SKM-1 (cell line): ENCODE data around the gene ASTN2.

Experiments used
- DNase-seq: peaks from one replicate; lab custom pipeline; 2025; ENCODE audit not compliant: unreplicated experiment; lab: John Stamatoyannopoulos, UW

ASTN2 gene

DNA sequence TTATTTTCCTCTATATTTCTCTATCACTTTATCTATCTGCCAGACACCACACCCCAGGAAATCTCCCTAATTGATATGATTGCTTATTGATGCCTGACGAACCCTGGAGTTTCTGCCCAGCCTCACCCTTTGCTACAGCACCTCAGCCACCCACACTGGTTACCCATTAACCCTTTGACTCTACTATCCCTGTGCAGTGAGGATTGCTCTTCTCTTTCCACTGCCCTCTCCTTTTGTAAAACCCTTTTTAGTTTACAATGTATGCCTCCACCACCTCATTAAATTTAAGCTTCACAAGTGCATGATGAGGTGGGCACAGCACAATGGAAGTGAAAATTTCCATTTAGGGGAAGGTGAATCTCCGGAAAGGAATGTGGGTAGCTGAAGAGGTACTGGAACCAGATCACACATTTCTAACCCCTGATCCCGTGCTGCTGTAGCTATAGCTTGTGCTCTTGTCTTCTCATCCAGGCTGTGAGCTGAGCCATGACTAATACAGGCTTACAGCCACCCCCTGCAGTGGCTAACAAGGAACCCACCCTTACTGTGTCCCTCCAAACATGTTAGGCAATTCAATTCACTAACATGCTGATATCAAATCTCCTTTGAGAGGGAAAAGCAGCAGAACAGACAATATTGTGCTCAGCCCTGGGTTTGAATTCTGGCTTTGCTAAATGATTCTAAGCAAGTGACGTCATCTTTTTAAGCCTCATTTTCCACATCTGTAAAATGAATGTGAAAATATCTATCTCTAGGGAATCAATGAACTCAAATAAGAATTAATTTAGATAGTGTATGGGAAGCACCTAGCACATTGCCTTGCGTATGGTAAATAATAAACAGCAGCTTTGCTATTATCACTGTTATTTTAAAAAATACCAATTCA, 914.6 kb downstream of the ASTN2 start:
- no peak for DNase-seq

DNA sequence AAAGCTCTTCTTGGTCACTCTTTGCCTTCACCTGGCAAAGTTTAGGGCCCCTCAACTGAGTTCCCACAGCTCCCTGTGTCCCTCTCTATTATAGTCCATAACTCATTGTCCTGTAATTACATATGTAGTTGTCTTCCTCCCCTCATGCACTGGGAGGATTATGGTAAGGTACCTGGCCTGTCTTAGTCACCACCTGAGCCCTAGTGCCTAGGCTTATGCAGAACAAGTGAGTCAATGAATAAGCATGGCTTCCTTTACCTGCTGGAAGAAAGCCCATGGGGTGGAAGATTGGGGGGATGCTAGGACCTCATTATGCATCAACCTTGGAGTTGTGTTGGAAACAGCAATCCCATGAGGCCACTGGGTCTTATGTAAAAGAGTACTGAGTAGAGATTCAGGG, 915.4 kb downstream of the ASTN2 start:
- DNase-seq, result no peak

DNA sequence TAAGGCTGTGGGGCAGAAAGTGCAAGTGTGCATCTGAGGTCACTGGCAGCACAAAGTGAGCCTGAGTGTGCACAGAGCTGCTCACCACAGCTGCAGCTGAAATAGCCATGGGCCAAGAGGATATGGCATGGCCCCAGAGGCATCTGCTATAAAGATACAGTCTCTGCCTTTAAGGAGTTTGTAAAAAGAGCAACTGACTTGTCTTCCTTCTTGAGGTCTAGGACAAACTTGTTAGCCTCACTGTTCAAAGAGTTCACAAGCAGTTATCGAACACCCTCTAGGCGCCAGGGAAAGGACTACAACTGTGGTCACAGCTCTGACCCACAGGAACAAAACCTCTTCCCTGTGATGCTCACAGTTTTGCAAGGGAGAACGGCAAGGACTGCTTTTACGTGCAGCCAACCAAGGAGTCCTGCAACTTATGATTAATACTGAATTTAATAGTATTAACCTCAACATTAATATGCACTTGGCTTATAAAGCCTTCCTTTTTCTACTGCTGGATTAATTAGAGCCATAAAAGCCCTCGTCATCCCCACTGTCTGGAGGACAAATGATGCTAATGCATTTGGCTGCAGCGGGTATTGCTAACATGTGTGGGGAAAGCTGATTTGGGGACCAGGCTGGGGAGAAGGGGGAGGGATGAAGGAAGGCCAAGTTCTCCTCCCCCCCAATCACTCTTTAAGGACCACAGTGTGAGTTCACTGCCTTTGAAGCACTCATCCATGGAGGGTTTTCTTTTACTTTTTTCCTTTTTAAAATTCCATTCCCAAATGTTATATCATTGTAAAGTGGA, 917.6 kb downstream of the ASTN2 start:
- DNase-seq, result no peak

DNA sequence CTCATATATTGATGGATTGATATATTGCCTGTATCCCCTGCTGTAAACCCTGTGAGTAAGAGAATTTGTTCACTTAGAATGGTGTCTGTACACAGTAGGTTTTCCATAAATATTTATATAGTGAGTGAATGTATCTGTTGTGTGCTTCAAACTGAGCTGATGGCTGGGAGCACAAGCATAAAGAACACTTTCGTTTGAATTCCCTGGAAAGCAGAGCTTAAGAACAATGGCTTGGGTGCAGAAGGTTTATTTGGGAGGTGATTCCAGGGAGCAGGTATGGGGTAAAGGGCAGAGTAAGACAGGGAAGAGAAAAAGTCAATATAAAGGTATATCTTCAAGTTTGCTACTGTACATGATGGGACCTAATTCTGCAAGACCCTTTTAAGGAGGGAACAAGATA, 918.7 kb downstream of the ASTN2 start:
- no peak for DNase-seq

DNA sequence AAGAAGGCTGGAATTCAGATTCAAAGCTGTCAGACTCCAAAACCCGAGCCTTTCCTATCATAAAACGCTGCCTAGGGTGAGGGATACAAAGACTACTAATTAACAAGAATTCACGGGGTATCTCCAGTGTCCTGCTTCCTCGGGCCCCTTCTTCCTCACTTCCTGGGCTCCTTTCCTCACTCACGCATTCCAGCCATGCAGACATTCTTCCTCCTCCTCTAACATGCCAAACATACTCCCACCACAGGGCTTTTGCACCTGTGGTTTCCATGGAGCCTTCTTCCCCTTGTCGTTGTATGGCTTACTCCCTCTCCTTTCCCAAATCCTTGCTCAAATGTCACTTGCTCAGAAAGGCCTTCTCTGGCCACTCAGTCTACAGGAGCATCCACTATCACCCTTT, 919.1 kb downstream of the ASTN2 start:
- DNase-seq, result no peak

DNA sequence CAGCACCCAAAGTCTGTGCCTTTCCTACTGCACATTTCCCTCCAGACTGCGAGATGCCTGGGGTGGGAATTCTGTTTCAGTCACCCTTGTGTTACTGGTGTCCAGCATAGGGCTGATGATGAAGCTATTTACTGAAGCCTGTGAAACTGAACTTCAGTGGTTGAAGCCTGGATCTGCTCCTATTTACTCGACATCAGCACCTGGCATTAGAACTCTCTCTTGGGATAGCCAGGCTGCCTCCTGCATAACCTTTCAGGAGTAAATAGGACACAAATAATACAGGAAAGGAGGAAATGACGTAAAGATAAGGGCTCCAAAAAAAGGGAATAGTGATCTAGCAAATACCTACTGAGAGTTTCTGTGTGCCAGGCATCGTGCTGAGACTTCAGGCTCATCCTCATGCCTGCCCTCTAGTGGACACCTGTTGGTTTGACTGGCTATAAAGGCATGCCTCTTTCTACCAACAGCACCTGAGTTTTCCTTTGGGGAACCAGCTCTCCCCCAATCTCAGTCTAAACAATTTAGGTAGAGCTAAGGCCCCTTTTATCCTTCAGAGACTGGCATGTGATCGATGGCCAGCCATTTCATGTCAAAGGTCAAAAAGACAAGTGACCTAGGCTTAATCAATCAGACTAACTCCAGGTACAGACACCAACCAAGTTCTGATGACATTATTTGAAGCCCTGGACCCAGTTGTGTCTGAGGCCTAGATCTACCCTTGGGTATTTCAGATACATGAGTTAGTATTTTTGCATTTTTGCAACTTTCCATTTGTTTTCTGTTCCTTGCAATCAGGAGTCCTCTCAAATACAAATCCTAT, 919.8 kb downstream of the ASTN2 start:
- DNase-seq, result no peak

DNA sequence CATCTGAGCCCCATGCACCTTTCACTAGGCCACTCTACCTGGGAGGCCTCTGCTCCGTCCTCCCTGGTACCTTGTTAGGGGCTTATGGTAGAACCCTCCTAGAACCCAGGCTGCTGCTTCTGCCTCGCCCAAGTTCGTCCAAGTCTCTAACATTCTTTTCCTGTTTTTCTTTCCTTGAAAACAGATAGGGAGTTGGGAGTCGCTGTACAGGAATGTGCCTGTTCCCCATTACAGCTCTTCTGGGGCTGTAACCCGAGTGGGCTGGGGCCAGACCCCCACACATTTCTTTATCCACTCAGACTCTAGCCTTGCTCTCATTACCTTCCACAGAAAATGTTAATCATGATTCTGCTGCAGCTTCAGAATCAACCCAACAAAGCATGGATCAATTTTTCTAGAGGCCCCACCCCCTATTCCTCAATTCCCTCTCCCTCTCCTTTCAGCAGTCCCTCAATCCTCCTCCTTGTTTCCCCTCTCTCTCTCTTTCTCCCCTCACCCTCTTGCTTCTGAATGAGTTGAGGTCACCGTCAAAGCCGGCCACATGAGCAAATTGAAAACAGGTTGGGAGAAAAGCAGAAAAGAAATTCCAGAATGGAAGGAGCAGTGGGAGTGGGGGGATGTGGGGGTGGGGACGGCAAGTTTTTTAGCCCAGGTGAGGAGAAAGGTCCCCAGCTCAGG, 921.5 kb downstream of the ASTN2 start:
- no peak for DNase-seq

DNA sequence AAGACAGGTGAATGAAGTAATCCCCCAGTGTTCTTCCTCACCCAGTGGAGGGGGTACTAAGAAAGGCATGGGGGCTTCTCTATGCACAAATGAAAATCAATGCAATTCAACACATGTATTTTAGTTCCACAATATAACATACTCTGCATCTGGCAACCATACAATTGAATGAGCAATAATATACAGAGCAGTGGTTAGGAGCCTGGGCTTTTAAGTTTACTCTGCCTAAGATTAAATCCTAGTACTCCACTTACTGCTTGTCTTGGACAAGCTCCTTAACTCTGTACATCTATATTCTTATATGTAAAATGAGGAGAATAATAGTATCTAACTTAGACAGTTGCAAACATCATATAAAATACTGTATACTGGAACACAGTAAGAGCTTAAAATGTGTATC, 923.2 kb downstream of the ASTN2 start:
- no peak for DNase-seq

DNA sequence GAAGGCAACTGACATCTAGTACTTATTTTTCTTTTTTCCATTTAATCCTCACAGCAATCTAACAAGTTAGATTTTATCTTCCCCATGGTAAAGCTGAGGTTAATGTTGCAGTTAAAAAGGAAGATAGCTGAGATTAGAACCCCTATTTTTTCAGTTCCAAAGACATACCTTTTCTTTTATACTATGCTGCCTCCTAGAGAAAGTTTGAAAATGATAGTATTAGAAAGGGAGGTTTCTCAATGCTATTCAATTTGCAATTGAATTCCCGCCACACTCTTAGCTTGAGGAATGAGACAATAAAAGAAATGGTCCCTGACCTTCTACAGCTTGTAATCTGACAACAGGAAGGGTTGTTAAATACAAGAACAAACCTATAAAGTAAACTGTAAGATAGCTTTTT, 923.6 kb downstream of the ASTN2 start:
- no peak for DNase-seq

DNA sequence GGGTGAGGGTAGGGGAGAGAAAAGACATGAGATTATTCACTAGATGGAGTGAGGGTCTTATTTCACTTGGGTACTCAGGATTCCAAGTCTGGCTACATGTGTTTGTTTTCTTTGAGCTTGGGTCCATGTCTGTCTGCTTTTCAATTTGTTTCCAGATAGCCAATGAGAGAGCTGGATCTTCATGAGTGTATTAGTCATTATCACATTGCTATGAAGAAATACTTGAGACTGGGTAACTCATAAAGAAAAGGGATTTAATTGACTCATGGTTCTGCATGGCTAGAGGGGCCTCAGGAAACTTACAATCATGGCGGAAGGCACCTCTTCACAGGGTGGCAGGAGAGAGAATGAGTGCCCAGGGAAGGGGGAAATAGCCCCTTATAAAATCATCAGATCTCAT, 924.5 kb downstream of the ASTN2 start:
- DNase-seq, result no peak

DNA sequence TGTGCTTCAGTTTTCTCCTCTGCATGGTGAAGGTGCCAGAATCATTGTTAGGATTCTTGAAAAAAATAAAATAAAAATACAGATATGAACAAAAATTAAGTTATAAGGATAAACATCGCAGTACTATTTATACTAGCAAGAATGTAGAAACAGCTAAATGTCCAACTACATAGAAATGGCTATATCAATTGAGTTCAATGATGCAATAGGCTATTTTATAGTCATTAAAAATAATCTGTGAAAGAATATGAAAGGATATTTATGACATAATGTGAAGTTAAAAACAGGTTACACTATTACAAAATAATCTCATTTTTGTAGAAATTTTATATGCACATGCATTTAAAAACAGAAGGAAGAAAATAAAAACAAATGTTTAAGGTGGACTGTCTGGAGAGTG, 926.5 kb downstream of the ASTN2 start:
- DNase-seq, result no peak

DNA sequence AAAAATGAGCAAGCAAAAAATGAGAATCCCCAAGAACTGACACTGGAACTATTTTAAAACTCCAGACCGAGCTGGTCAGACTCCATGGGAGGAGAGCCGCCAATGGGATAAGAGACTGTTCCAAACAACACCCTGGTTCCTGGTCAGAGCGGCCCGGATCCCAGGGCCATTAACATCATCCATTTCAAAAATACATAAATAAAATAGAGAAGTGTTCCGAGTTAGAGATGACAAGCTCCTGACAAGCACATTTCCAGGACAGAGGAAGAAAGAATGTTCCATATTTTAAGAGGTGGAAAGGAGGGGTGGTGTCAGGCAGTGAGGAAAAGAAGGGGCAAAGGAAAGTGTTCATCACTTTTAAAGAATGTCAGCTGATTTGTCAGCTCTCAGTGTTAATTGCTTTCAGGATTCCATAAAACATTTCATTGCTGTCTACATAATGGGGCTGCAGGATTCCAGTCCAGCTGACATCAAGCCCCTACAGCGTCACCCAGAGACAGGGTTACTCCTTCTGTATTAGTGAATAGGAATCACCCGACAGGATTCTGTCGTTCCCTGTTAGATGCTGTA, 930.3 kb downstream of the ASTN2 start:
- no peak for DNase-seq

DNA sequence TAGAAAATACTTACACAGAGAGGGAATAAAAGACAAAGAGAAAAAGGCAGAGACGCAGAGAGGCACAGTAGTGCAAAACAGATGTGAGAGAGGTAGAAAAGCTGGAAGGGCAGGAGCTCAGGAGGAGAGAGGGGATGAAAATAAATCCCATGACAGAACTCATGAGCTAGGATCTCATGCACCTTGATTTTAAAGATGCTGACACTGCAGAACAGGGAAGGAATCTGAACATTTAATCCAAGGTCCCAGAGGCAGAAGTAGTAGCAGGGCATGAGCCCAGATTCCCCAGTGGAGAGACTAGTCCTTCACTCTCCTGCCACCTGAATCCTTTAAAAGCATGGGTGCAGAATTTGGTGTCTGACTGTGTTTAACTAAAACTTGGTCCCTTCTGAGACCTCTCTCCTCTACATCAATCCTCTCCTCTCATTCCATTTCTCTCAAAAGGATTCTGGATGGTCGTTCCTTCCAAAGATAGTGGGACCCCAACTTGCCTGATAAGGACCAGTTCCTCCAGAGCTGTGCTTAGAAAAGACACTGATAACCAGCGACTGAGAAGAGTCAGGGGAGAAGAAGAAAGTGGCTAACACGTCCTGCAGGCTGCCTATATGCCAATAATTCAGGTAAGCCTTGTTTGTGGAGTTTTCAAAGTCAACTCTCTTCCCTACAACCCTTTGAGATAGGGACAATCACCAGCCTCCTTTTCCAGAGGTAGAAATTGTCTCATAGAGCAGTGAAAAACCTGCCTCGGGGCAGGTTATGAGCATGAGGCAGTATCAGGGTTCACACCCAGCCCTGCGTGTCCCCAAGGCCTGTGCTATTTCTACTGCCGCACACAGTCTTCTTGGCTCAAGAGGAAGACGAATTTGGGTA, 931.0 kb downstream of the ASTN2 start:
- no peak for DNase-seq

DNA sequence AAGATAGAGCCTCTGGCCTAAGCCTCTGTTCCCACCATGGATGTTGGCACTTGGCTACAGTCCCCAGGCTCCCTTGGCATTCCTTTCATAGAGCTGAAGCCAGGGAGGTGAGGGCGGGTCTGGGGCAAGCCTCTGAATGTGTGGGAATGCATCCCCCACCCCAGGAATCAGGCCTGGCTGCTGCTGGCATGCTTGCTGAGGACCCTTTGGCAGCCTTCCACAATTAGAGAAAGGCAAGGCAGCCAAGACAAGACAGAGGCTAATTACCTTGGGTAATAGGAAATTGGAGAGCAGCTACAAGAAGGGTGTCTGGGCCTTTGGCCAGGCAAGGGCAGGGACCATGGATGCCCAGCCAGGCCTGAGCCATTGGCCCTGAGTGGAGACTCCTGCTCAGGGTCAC, 932.1 kb downstream of the ASTN2 start:
- no peak for DNase-seq

DNA sequence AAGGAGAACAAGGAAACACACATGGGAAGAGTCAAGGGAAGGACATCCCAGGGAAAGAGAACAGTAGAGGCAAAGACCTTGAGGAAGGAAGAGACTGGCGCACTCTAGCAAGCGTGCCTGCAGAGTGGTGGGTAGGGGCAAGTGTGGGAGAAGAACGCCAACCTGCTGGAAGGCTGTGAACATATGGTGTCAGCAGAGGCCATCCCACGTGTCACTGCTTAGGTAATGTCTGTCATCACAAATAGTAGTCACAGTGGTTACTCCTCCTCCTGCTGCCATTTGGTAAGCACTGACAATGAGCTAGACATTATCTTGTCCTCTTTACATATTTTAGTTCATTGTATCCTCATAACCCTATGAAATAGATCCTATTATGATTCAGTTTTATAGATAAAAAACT, 934.2 kb downstream of the ASTN2 start:
- DNase-seq, result no peak

DNA sequence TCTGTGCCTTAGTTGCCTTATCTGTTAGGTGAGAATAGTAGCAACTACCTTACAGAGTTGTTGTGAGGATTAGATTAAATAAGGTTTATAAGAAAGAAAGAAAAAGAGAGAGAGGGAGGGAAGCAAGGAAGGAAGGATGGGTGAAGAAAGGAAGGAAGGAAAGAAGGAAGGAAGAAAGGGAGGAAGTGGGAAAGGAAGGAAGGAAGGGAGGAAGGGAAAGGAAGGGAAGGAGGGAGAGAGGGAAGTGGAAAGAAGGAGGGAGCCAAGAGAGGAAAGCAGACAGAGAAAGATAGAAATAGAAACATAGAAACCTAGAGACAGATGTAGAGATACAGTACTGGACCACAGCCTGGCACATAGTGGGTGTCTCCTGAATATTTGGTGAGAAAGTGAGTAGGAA, 934.9 kb downstream of the ASTN2 start:
- no peak for DNase-seq

DNA sequence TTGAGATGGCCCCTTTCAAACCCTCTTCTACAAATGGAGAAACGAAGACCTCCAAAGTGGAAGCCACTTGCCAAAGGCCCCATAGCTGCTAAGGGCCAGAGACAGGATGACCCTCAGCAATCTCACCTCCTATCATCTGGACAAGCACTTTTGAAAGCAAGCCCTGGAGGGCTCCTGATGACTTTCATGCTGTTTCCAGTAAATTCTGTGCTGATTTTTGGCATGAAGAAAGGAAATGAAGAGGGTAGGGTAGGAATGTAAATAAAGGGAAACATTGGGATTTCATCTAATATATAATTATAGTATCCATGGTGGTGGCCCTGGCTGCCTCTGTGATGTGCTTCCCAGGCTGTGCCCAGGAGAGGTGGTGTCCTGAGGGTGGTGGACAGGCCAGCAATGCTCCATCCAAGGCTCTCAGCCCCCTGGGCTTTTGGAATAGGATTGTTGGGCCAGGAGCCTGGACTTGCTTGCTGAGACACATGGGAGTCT, 935.8 kb downstream of the ASTN2 start:
- DNase-seq, result no peak

DNA sequence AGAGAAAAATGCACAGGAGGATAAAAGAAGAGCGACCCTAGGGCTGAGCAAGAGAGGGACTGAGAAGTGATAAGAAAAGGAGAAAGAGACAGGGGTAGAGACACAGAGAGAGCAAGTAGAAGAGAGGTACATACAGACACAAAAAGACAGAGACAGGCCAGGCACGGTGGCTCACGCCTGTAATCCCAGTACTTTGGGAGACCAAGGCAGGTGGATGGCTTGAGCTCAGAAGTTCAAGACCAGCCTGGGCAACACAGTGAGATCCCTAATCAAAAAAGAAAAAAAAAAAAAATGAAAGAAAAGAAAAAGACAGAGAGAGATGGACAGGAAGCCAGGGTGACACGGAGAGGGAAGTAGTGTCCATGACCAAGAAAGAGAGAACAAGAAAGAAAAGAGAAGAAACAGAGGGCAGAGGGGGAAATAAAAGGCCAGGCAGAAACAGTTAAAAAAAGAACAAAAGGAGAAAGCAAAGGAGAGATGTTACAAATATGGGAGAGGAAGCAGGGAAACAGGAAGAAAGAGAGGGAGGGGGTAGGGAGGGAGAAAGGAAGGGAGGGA, 937.2 kb downstream of the ASTN2 start:
- DNase-seq, result no peak

DNA sequence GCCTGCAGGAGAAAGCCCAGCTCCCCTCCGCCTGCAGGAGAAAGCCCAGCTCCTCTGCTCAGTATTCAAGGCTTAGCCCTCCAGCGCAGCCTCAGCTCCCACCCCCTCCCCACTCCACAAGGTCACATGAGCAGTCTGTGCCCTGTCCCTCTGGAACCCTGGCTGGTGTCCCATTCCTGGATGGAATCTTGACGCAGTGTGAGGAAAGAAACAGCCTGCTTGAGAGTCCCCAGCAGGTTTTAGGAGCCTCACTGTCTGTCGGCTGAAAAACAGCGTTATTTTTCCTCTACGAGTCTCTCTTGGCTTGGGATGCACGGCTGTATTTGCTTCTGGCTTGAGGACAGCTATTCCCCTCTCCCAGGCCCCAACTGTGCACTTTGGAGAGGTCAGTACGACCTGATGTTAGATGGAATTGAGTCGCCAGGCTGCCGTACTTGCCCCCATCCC, 937.9 kb downstream of the ASTN2 start:
- DNase-seq, result no peak
